Measurements from ENCODE around the gene ABCA9. TPM values are rescaled to one million over a fixed set of nuclear protein-coding genes. Genes with fewer than 3 reads are reported as not detected.
"Not testable (repeated sequence)": the region's sequence is repeated elsewhere in the genome, so short reads cannot be mapped to it uniquely, and the experiment has no call there.

The ABCA9 gene
- total RNA-seq, 1 donor from 2014 or later, result 0.16 TPM

- H3K36me3 ChIP-seq (ENCODE audit: insufficient read depth, low read length); H3K4me1 ChIP-seq (ENCODE audit: insufficient read depth, low read length); H3K9ac ChIP-seq (ENCODE audit: low read length); H3K4me1 Mint-ChIP-seq (ENCODE audit: low read depth, unreplicated experiment); H3K4me3 ChIP-seq (ENCODE audit: insufficient read depth, low read depth, low read length); H3K79me2 ChIP-seq (ENCODE audit: insufficient read depth, low read length); H3K27ac ChIP-seq (ENCODE audit: low read depth, low read length); H4K20me1 ChIP-seq (ENCODE audit: insufficient read depth, low read length); DNase-seq (ENCODE audit: low read depth); H3K4me2 ChIP-seq (ENCODE audit: low read length); FAIRE-seq; H3K27me3 ChIP-seq (ENCODE audit: insufficient read depth, low read length); H3K4me3 Mint-ChIP-seq (ENCODE audit: unreplicated experiment); H3K9me3 ChIP-seq (ENCODE audit: insufficient read depth, low read depth, low read length); H3K9me3 Mint-ChIP-seq (ENCODE audit: unreplicated experiment); H2AFZ ChIP-seq (ENCODE audit: low read depth, low read length); H3K36me3 Mint-ChIP-seq (ENCODE audit: low read depth, unreplicated experiment); H3K27me3 Mint-ChIP-seq (ENCODE audit: low read depth, unreplicated experiment); H3K27ac Mint-ChIP-seq (ENCODE audit: unreplicated experiment): not testable (repeated sequence)
These were observed 12.1 kb upstream of the ABCA9 start for GRCh38 chr17:69072803-69073256.

GRCh38 chr17:69071233-69071586 lies 10.5 kb upstream of the ABCA9 start:
- H3K4me3 ChIP-seq (ENCODE audit: insufficient read depth, low read depth, low read length); FAIRE-seq; H2AFZ ChIP-seq (ENCODE audit: low read depth, low read length); H3K79me2 ChIP-seq (ENCODE audit: insufficient read depth, low read length); DNase-seq (ENCODE audit: low read depth); H3K4me1 Mint-ChIP-seq (ENCODE audit: low read depth, unreplicated experiment); H3K4me3 Mint-ChIP-seq (ENCODE audit: unreplicated experiment); H3K36me3 ChIP-seq (ENCODE audit: insufficient read depth, low read length); H3K27ac Mint-ChIP-seq (ENCODE audit: unreplicated experiment); H3K9ac ChIP-seq (ENCODE audit: low read length); H3K27me3 ChIP-seq (ENCODE audit: insufficient read depth, low read length); H3K27me3 Mint-ChIP-seq (ENCODE audit: low read depth, unreplicated experiment); H3K9me3 ChIP-seq (ENCODE audit: insufficient read depth, low read depth, low read length); H3K4me2 ChIP-seq (ENCODE audit: low read length); H3K4me1 ChIP-seq (ENCODE audit: insufficient read depth, low read length); H3K9me3 Mint-ChIP-seq (ENCODE audit: unreplicated experiment); H3K36me3 Mint-ChIP-seq (ENCODE audit: low read depth, unreplicated experiment); H4K20me1 ChIP-seq (ENCODE audit: insufficient read depth, low read length); H3K27ac ChIP-seq (ENCODE audit: low read depth, low read length): not testable (repeated sequence)

- H3K4me1 Mint-ChIP-seq (ENCODE audit: low read depth, unreplicated experiment); H3K4me1 ChIP-seq (ENCODE audit: insufficient read depth, low read length); H3K4me3 ChIP-seq (ENCODE audit: insufficient read depth, low read depth, low read length); H3K4me2 ChIP-seq (ENCODE audit: low read length); H3K36me3 ChIP-seq (ENCODE audit: insufficient read depth, low read length); H3K4me3 Mint-ChIP-seq (ENCODE audit: unreplicated experiment); H3K27ac Mint-ChIP-seq (ENCODE audit: unreplicated experiment); H3K79me2 ChIP-seq (ENCODE audit: insufficient read depth, low read length); H2AFZ ChIP-seq (ENCODE audit: low read depth, low read length); H3K9me3 Mint-ChIP-seq (ENCODE audit: unreplicated experiment); H3K27me3 ChIP-seq (ENCODE audit: insufficient read depth, low read length); H4K20me1 ChIP-seq (ENCODE audit: insufficient read depth, low read length); H3K36me3 Mint-ChIP-seq (ENCODE audit: low read depth, unreplicated experiment); H3K9me3 ChIP-seq (ENCODE audit: insufficient read depth, low read depth, low read length); H3K9ac ChIP-seq (ENCODE audit: low read length); H3K27me3 Mint-ChIP-seq (ENCODE audit: low read depth, unreplicated experiment); DNase-seq (ENCODE audit: low read depth); H3K27ac ChIP-seq (ENCODE audit: low read depth, low read length); FAIRE-seq: not testable (repeated sequence)
These were observed 9.9 kb upstream of the ABCA9 start for GRCh38 chr17:69070378-69071232.

GRCh38 chr17:69069226-69069750 lies 8.6 kb upstream of the ABCA9 start:
- Histone ChIP-seq H3K9me3 (ENCODE audit: insufficient read depth, low read depth, low read length) (no peaks in the 10 kb centered on the region), H4K20me1 (ENCODE audit: insufficient read depth, low read length) (no peaks in the 10 kb centered on the region), H2AFZ (ENCODE audit: low read depth, low read length) (no peak overlapping the region), H3K4me1 (ENCODE audit: insufficient read depth, low read length) (no peaks in the 10 kb centered on the region), H3K27me3 (ENCODE audit: insufficient read depth, low read length) (no peaks in the 10 kb centered on the region), H3K27ac (ENCODE audit: low read depth, low read length) (no peak overlapping the region), H3K9ac (ENCODE audit: low read length) (no peak overlapping the region), H3K36me3 (ENCODE audit: insufficient read depth, low read length) (no peaks in the 10 kb centered on the region), H3K4me3 (ENCODE audit: insufficient read depth, low read depth, low read length) (no peak overlapping the region), H3K79me2 (ENCODE audit: insufficient read depth, low read length) (no peaks in the 10 kb centered on the region), H3K4me2 (ENCODE audit: low read length) (no peak overlapping the region)
- H3K36me3 Mint-ChIP-seq (ENCODE audit: low read depth, unreplicated experiment), result no peaks in the 10 kb centered on the region
- H3K27ac Mint-ChIP-seq (ENCODE audit: unreplicated experiment), result no peak overlapping the region
- no peak for FAIRE-seq
- peaks cover 3% of the 10 kb centered on the region for H3K9me3 Mint-ChIP-seq (ENCODE audit: unreplicated experiment)
- no peaks in the 10 kb centered on the region for H3K27me3 Mint-ChIP-seq (ENCODE audit: low read depth, unreplicated experiment)
- no peak for DNase-seq (ENCODE audit: low read depth)
- peaks cover 2% of the 10 kb centered on the region for H3K4me1 Mint-ChIP-seq (ENCODE audit: low read depth, unreplicated experiment)
- no peak overlapping the region for H3K4me3 Mint-ChIP-seq (ENCODE audit: unreplicated experiment)
- TF ChIP-seq CTCF (IDR thresholded peaks at IDR 0.05; ENCODE audit: insufficient read depth, low read depth, low read length), result no peak
- TF ChIP-seq EZH2 (IDR thresholded peaks at IDR 0.05; ENCODE audit: insufficient read depth, low read length), result no peak
